Kidney epithelial cell (primary cell): Measurements from ENCODE around the gene PRPF6. TPM values are rescaled to one million over a fixed set of nuclear protein-coding genes. Genes with fewer than 3 reads are reported as not detected.
"Not testable (repeated sequence)": the region's sequence is repeated elsewhere in the genome, so short reads cannot be mapped to it uniquely, and the experiment has no call there.

ENCODE experiments used
- DNase-seq: peaks from one replicate; pipeline ENCODE4 v3.0.0-alpha.2; 2010; ENCODE audit warnings: low read depth
- H3K27me3 ChIP-seq: 2 replicates; pipeline ENCODE4 v1.6.0; 2011; ENCODE audit warnings: low read length; ENCODE audit not compliant: control insufficient read depth, insufficient read depth
- H3K36me3 ChIP-seq: 2 replicates; pipeline ENCODE4 v1.5.1; 2011; ENCODE audit warnings: low read length; ENCODE audit not compliant: control insufficient read depth, insufficient read depth
- H3K4me3 ChIP-seq: 2 replicates; pipeline ENCODE4 v1.5.1; 2011; ENCODE audit warnings: low read depth, mild to moderate bottlenecking, control low read depth, low read length
- total RNA-seq: library from RNA; depleted of rRNA; stranded (reverse); fragments of >200 nt; gene quantifications from 2 replicates; pipeline ENCODE4 v1.2.3, GENCODE V29; 2015
- TF ChIP-seq, protein P1 (sequence below): IDR thresholded peaks from 2 replicates; pipeline ENCODE4 v1.5.1; 2011; ENCODE audit warnings: mild to moderate bottlenecking, moderate library complexity, low read length, control low read depth, inconsistent platforms; ENCODE audit not compliant: insufficient read depth, poor library complexity, severe bottlenecking

PRPF6 gene
- total RNA-seq, 1 donor from 2014 or later: 78.5 TPM

DNA sequence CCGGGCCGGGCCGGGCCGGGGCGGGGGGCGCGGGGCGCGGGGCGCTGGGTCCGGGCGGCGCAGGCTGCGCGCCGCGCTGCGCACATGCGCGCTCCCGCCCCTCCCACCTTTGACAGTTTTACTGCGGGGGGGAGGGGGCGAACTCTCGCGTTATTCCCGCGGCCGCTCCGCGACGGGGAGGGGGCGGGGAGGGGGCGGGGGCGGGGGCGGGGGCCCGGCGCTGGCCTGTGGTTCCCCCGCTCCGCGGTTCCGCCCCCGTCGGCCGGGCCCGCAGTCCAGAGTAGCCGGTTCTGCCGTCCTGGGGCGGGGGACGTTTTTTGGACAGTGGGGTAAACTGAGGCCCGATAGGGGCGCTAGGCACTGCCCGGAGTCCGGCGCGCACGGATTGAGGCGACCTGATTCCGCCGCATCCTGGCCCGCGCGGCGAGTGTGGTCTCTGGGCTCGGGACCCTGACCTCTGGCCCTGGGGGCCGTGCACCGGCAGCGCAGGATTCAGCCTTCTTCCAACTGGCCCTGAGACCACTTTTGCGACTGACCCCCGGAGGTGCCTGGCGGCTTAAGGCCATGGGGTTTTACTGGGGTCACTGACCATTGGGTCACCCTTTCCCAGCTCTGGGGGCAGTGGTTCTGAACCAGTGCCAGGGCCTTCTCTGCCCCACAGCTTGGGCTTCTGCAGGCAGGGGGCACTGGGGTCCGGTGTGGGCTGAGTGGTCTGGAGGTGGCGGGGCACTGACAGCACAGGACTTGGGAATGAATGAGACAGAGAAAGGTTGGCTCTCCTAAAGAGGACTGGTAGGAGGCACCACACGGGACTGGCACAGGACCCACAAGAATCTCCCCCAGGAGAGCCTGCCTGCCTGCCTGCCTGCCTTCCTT lies 10.9 kb upstream of the PRPF6 start, which contains the start of gene ZNF512B:
Gene ZNF512B (minus strand): TSS at position 93 of the 876 bp plus-strand sequence. CDS start 1,980 bp downstream, outside the sequence.
- TF ChIP-seq, protein P1, sequence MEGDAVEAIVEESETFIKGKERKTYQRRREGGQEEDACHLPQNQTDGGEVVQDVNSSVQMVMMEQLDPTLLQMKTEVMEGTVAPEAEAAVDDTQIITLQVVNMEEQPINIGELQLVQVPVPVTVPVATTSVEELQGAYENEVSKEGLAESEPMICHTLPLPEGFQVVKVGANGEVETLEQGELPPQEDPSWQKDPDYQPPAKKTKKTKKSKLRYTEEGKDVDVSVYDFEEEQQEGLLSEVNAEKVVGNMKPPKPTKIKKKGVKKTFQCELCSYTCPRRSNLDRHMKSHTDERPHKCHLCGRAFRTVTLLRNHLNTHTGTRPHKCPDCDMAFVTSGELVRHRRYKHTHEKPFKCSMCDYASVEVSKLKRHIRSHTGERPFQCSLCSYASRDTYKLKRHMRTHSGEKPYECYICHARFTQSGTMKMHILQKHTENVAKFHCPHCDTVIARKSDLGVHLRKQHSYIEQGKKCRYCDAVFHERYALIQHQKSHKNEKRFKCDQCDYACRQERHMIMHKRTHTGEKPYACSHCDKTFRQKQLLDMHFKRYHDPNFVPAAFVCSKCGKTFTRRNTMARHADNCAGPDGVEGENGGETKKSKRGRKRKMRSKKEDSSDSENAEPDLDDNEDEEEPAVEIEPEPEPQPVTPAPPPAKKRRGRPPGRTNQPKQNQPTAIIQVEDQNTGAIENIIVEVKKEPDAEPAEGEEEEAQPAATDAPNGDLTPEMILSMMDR: no peak
- no peaks in the 10 kb centered on the region for H3K27me3 ChIP-seq
- peak within 1 kb of the TSS; percentile 51 for H3K4me3 ChIP-seq
- H3K36me3 ChIP-seq: peaks cover 2% of the 10 kb centered on the region
- no peak for DNase-seq

DNA sequence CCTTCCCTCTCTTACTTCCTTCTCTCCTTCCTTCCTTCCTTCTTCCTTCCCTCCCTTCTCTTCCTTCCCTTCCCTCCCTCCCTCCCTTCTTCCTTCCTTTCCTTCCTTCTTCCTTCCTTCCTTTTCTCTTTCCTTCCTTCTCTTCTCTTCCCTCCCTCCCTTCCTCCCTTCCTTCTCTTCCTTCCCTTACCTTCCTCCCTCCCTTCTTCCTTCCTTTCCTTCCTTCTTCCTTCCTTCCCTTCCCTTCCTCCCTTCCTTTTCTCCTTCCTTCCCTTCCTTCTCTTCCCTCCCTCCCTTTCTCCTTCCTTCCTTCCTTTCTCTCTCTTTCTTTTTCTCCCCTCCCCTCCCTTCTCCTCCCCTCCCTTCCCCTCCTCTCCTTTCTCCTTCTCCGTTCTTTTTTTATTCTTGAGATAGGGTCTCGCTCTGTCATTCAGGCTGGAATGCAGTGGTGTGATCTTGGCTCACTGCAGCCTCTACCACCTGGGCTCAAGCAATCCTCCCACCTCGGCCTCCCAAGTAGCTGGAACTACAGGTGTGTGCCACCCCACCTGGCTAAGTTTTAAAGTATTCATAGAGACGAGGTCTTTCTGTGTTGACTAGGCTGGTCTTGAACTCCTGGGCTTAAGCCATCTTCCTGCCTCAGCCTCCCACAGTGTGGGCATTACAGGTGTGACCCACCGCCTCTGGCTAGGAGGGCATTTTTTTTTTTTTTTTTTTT lies 10.1 kb upstream of the PRPF6 start:
- H3K36me3 ChIP-seq: peaks cover 2% of the 10 kb centered on the region
- H3K4me3 ChIP-seq: no peak overlapping the region
- no peak for DNase-seq
- TF ChIP-seq, protein P1: no peak
- H3K27me3 ChIP-seq: no peaks in the 10 kb centered on the region

DNA sequence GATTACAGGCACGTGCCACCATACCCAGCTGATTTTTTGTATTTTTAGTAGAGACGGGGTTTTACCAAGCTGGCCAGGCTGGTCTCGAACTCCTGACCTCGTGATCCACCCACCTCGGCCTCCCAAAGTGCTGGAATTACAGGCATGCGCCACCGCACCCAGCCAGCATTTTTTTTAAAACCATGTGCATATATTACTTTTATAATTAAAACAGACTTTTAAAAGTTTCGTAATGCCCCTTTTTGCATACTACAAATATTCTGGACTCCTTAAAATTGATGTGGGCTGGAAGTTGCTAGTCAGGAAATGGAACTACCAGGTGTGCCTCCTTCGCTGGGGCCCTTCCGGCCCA lies 9.0 kb upstream of the PRPF6 start:
- not testable (repeated sequence) for DNase-seq, H3K36me3 ChIP-seq, H3K27me3 ChIP-seq, H3K4me3 ChIP-seq

DNA sequence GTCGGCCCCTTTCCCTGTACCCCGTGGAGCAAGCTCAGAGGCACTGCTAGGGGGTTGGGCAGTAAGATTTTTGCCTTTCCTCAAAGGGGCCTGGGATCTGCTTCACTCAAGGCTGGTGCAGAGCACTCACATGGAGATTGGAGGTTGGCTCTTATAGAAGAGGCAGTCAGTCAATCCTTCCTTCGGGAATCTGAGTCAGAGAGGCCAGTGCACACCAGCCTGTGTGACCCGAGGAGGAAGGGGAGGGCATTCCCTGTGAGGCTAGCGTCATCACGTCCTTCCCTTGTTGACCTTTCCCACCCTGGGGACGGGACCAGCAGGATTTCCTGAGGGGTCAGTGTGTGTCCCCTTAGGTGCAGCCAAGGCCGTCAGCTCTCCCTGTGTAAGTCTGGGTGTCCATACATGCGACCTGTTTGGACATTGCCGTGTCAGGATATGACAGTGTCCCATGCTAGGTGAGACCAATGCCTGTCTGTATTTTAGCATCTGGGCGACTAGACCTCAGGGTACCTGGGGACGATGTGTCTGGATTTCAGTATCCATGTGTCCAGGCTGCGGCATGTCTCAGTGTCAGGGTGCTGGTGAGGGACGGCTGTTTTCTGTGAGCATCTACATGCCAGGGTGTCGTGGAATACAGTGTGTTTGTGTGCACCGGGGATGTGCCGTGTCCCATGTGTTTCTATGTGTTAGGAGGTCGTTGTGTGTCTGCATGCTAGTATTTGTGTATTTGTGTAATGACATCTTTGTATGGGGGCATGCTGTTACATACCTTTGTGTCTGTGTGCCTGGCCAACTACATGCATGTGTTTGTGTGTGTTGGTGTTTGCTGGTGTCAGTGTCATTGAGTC lies 8.4 kb upstream of the PRPF6 start:
- DNase-seq: no peak
- no peaks in the 10 kb centered on the region for H3K27me3 ChIP-seq
- no peak overlapping the region for H3K4me3 ChIP-seq
- TF ChIP-seq, protein P1: no peak
- H3K36me3 ChIP-seq: no peaks in the 10 kb centered on the region

DNA sequence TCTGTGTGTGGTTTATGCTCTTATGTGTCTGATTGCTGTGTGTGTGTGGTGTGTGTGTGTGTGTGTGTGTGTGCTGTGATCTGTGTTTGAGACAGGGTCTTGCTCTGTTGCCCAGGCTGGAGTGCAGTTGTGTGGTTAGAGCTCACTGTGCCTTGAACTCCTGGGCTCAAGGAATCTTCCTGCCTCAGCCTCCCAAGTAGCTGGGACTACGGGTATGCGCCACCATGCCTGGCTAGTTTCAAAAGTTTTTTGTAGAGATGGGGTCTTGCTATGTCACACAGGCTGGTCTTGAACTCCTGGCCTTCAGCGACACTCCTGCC lies 7.8 kb upstream of the PRPF6 start:
- Histone ChIP-seq H3K4me3 (no peak overlapping the region), H3K36me3 (no peaks in the 10 kb centered on the region), H3K27me3 (no peaks in the 10 kb centered on the region)
- TF ChIP-seq, protein P1: no peak
- no peak for DNase-seq

DNA sequence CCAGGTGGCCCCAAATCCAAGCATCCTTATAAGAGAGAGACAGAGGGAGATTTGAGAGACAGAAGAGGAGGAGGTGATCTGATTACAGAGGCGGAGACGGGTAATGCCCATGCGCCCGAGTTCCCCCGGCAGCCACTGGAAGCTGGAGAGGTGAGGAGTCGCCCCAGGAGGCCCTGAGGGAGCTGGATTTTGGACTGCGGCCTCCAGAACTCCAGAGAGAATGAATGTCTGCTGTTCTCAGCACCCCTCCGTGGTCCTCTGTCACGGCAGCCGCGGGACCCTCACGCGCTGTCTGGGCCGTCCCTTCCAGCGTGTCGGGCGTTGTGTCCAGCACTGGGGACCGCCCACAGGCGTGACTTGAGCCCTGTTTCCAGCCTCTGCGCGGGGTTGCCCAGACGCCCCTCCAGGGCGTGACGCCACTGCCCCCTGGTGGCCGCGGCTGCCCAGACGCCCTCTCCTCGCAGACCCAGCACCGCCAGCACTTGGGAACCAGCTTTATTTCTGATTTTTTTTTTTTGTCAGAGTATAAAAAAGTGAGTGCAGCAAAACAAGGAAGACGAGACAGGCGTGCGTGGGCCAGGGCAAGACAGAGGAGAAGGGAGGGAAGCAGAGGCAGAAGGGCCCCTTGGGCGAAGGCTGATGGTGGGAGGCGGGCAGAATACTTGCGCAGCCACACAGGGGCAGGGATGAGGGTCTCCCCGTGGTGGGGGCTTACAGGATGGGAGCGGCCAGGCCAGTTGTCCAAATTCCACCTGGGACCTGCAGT lies 7.1 kb upstream of the PRPF6 start:
- peak overlapping the region; percentile 32 for H3K4me3 ChIP-seq
- no peaks in the 10 kb centered on the region for H3K27me3 ChIP-seq
- H3K36me3 ChIP-seq: no peaks in the 10 kb centered on the region
- no peak for DNase-seq
- TF ChIP-seq, protein P1: peak; percentile 98
